Liver (tissue), 9 donors: ENCODE results near the gene RNF220. TPM values are rescaled to one million over a fixed set of nuclear protein-coding genes. Genes with fewer than 3 reads are reported as not detected.

Source experiments
- DNase-seq: peaks from one replicate; pipeline ENCODE4 v3.0.0-alpha.2; 2017; ENCODE audit warnings: low spot score
- H3K27ac ChIP-seq, 2 donors: one replicate each; pipeline ENCODE4 v1.7.0; 2013; ENCODE audit warnings: inconsistent platforms in 2 of 2, low read length in 2 of 2, control low read depth in 1 of 2, low read depth in 1 of 2, mild to moderate bottlenecking in 1 of 2
- H3K27me3 ChIP-seq, 4 donors: one replicate each; pipeline versions ENCODE4 v1.6.1 to v1.7.0; 2013; ENCODE audit warnings: low read length in 3 of 4, inconsistent platforms in 1 of 4, mild to moderate bottlenecking in 1 of 4, moderate library complexity in 1 of 4; ENCODE audit not compliant: control insufficient read depth in 4 of 4, insufficient read depth in 4 of 4
- H3K36me3 ChIP-seq, 4 donors: one replicate each; pipeline versions ENCODE4 v1.6.1 to v1.7.0; 2013; ENCODE audit warnings: low read length in 3 of 4, mild to moderate bottlenecking in 3 of 4, low read depth in 1 of 4, moderate library complexity in 1 of 4; ENCODE audit not compliant: control insufficient read depth in 4 of 4, insufficient read depth in 3 of 4
- H3K4me1 ChIP-seq, 4 donors: one replicate each; pipeline versions ENCODE4 v1.6.1 to v1.7.0; 2013; ENCODE audit warnings: low read length in 3 of 4, mild to moderate bottlenecking in 3 of 4, moderate library complexity in 1 of 4; ENCODE audit not compliant: control insufficient read depth in 4 of 4, insufficient read depth in 4 of 4
- H3K4me3 ChIP-seq, 3 donors: one replicate each; pipeline versions ENCODE4 v1.6.1 to v1.7.0; 2013; ENCODE audit warnings: low read length in 3 of 3, control low read depth in 1 of 3, low read depth in 1 of 3, mild to moderate bottlenecking in 1 of 3
- H3K9ac ChIP-seq, 2 donors: one replicate each; pipeline ENCODE4 v1.7.0; 2013; ENCODE audit warnings: low read length in 2 of 2, mild to moderate bottlenecking in 2 of 2, moderate library complexity in 2 of 2, control low read depth in 1 of 2, low read depth in 1 of 2
- H3K9me3 ChIP-seq, 4 donors: one replicate each; pipeline versions ENCODE4 v1.6.1 to v1.7.0; 2013; ENCODE audit warnings: low read length in 3 of 4; ENCODE audit not compliant: control insufficient read depth in 4 of 4
- ATF3 ChIP-seq: IDR thresholded peaks from 2 replicates; pipeline ENCODE4 v1.6.1; 2016; ENCODE audit warnings: antibody characterized with exemption
- CTCF ChIP-seq: fragments of 150-350 bp; IDR thresholded peaks from 2 replicates; pipeline ENCODE4 v1.5.1; 2017; ENCODE audit warnings: improper control_type of control experiment, low read depth, low read length; ENCODE audit not compliant: missing input control
- FOXA1 ChIP-seq: IDR thresholded peaks from 2 replicates; pipeline ENCODE4 v1.6.1; 2016; ENCODE audit warnings: antibody characterized with exemption
- GABPA ChIP-seq, 2 donors: IDR thresholded peaks in 1 of 2; conservative IDR thresholded peaks in 1 of 2; 2 replicates each; pipeline ENCODE4 v1.6.1; 2016; ENCODE audit warnings: antibody characterized with exemption in 2 of 2, mild to moderate bottlenecking in 1 of 2, moderate library complexity in 1 of 2
- HNF4A ChIP-seq, 2 donors: conservative IDR thresholded peaks; 2 replicates each; pipeline ENCODE4 v1.6.1; 2016; ENCODE audit warnings: antibody characterized with exemption in 2 of 2, mild to moderate bottlenecking in 2 of 2
- HNF4G ChIP-seq: IDR thresholded peaks from 2 replicates; pipeline ENCODE4 v1.6.1; 2016; ENCODE audit warnings: antibody characterized with exemption
- JUND ChIP-seq, 2 donors: IDR thresholded peaks; 2 replicates each; pipeline ENCODE4 v1.6.1; 2016; ENCODE audit warnings: antibody characterized with exemption in 2 of 2
- MAX ChIP-seq: IDR thresholded peaks from 2 replicates; pipeline ENCODE4 v1.6.1; 2016; ENCODE audit warnings: antibody characterized with exemption
- NR2F2 ChIP-seq: IDR thresholded peaks from 2 replicates; pipeline ENCODE4 v1.6.1; 2016; ENCODE audit warnings: antibody characterized with exemption
- REST ChIP-seq: IDR thresholded peaks from 2 replicates; pipeline ENCODE4 v1.6.1; 2016; ENCODE audit warnings: antibody characterized with exemption, mild to moderate bottlenecking
- RXRA ChIP-seq, 2 donors: IDR thresholded peaks; 2 replicates each; pipeline ENCODE4 v1.6.1; 2017 to 2018; ENCODE audit warnings: antibody characterized with exemption in 2 of 2, mild to moderate bottlenecking in 1 of 2
- SP1 ChIP-seq: IDR thresholded peaks from 2 replicates; pipeline ENCODE4 v1.6.1; 2018; ENCODE audit warnings: antibody characterized with exemption, mild to moderate bottlenecking
- TAF1 ChIP-seq: conservative IDR thresholded peaks from 2 replicates; pipeline ENCODE4 v1.6.1; 2016; ENCODE audit warnings: antibody characterized with exemption, mild to moderate bottlenecking
- YY1 ChIP-seq: IDR thresholded peaks from 2 replicates; pipeline ENCODE4 v1.6.1; 2016; ENCODE audit warnings: antibody characterized with exemption, mild to moderate bottlenecking
- ZBTB33 ChIP-seq: IDR thresholded peaks from 2 replicates; pipeline ENCODE4 v1.6.1; 2016; ENCODE audit warnings: antibody characterized with exemption
- WGBS: extraction: QIAGEN DNeasy Blood & Tissue Kit; methylation state at CpG from one replicate; pipeline ENCODE4 v1.1.7; 2013; 5-methylcytosine and 5-hydroxymethylcytosine counted together
- polyA plus RNA-seq, 2 donors: library from polyadenylated mRNA; stranded (reverse) in 1 of 2; unstranded in 1 of 2; fragments of 200-250 nt in 1 of 2; fragments of >200 nt in 1 of 2; fragmentation: Nextera tagmentation in 1 of 2; extraction: Ambion mirVana in 1 of 2; gene quantifications; one replicate each; pipeline versions ENCODE4 v1.2.1 to v1.2.3, GENCODE V29; 2013 to 2015
- total RNA-seq, 2 donors: library from RNA; depleted of rRNA; stranded (reverse); fragments of >200 nt; gene quantifications; one replicate each; pipeline ENCODE4 v1.2.3, GENCODE V29; 2014
- donor health status: healthy.
- donor health status: healthy.
- donor health status: healthy.
- donor health status: healthy.
- donor health status: healthy.

RNF220 gene
- total and polyA plus RNA-seq, 4 donors = 18.2 to 35.8 (median 26.1) TPM

GRCh38 chr1:44436401-44437106 is 31.5 kb downstream of the RNF220 start:
- Histone ChIP-seq H3K9ac (no peak overlapping the region), H3K27ac (no peak overlapping the region), H3K27me3 (no peaks in the 10 kb centered on the region), H3K4me1 (no peaks in the 10 kb centered on the region), H3K9me3 (no peaks in the 10 kb centered on the region), H3K36me3 (no peaks in the 10 kb centered on the region), H3K4me3 (no peak overlapping the region)
- no peak for TF ChIP-seq YY1
- WGBS = 82% methylated on average over 5 of the region's 5 CpGs
- no peak for DNase-seq

- Histone ChIP-seq H3K27ac (no peak overlapping the region), H3K4me1 (no peaks in the 10 kb centered on the region), H3K36me3 (no peaks in the 10 kb centered on the region), H3K27me3 (peaks cover 0 to 2% (median 0%) of the 10 kb centered on the region in 4 donors), H3K9me3 (no peaks in the 10 kb centered on the region), H3K9ac (no peak overlapping the region), H3K4me3 (no peak overlapping the region)
- WGBS = 69% methylated on average over 8 of the region's 8 CpGs
- DNase-seq = no peak
- no peak for TF ChIP-seq NR2F2
- no peak for TF ChIP-seq FOXA1
- no peak for TF ChIP-seq JUND (IDR thresholded peaks at IDR 0.05)
- TF ChIP-seq CTCF = no peak
- TF ChIP-seq MAX = no peak
- no peak for TF ChIP-seq ATF3
- no peak for TF ChIP-seq GABPA (IDR thresholded peaks at IDR 0.05 in 1 of 2, conservative IDR thresholded peaks at IDR 0.05 in 1 of 2)
- TF ChIP-seq ZBTB33 = no peak
- TF ChIP-seq RXRA (IDR thresholded peaks at IDR 0.05) = no peak
- no peak for TF ChIP-seq HNF4G
- no peak for TF ChIP-seq TAF1
- TF ChIP-seq HNF4A (conservative IDR thresholded peaks at IDR 0.05) = no peak
- no peak for TF ChIP-seq SP1
- TF ChIP-seq YY1 = no peak
- TF ChIP-seq REST = no peak
Observed at GRCh38 chr1:44437107-44437716, 32.2 kb downstream of the RNF220 start.
